ENCODE measurements around the gene GPX8. TPM values are rescaled to one million over a fixed set of nuclear protein-coding genes. Genes with fewer than 3 reads are reported as not detected.

GPX8 gene
- total and polyA plus RNA-seq, 2 of the 13 experiments (the other 11 are each of a cell fraction or from before 2014, with no cell fraction given) = 0.33 to 0.94 TPM

- TF ChIP-seq XRCC5 (optimal IDR thresholded peaks at IDR 0.05; ENCODE audit: low read length) (peak; percentile 60), REST (IDR thresholded peaks at IDR 0.05; ENCODE audit: borderline replicate concordance in 1 of 2, low read depth in 1 of 2, low read length in 2 of 2) (no peak), ZXDC (CRISPR knock-in tag; IDR thresholded peaks at IDR 0.05) (no peak), MTA1 (CRISPR knock-in tag; IDR thresholded peaks at IDR 0.05; ENCODE audit: borderline replicate concordance) (no peak), ZNF709 (CRISPR knock-in tag; IDR thresholded peaks at IDR 0.05) (no peak), ZNF563 (CRISPR knock-in tag; IDR thresholded peaks at IDR 0.05) (peak; percentile 45; the same call in 1 of the 2 replicates), ZBTB43 (CRISPR knock-in tag; conservative IDR thresholded peaks at IDR 0.05) (no peak), CCDC6 (CRISPR knock-in tag; IDR thresholded peaks at IDR 0.05) (peak; percentile 55; the same call in 1 of the 2 replicates), RBM39 (IDR thresholded peaks at IDR 0.05; ENCODE audit: low read depth, low read length, poor library complexity, severe bottlenecking) (peak; percentile 42), TEAD3 (CRISPR knock-in tag; optimal IDR thresholded peaks at IDR 0.05; ENCODE audit: borderline replicate concordance) (peak; percentile 13), ZSCAN21 (CRISPR knock-in tag; IDR thresholded peaks at IDR 0.05; ENCODE audit: borderline replicate concordance) (no peak), TOPORS (CRISPR knock-in tag; IDR thresholded peaks at IDR 0.05) (no peak), SPEN (CRISPR knock-in tag; IDR thresholded peaks at IDR 0.05; ENCODE audit: low read depth) (peak; percentile 72; the same call in 1 of the 2 replicates), CBX5 (CRISPR knock-in tag; IDR thresholded peaks at IDR 0.05; ENCODE audit: borderline replicate concordance) (no peak), MIXL1 (CRISPR knock-in tag; IDR thresholded peaks at IDR 0.05) (no peak), TFDP2 (CRISPR knock-in tag; IDR thresholded peaks at IDR 0.05) (peak; percentile 78), ZNF724P (CRISPR knock-in tag; IDR thresholded peaks at IDR 0.05; ENCODE audit: borderline replicate concordance) (no peak), ZSCAN25 (CRISPR knock-in tag; IDR thresholded peaks at IDR 0.05) (0 out of 2 replicates have a peak, but pooled peaks have one; percentile 36)
Observed at GRCh38 chr5:55176176-55176818, 16.3 kb downstream of the GPX8 start (continued).

All from HepG2 (cell line).